Activated CD4-positive, alpha-beta T cell treated with anti-CD3 and anti-CD28 coated beads for 36 hours (primary cell): Measurements from ENCODE around the gene SPECC1L. TPM values are rescaled to one million over a fixed set of nuclear protein-coding genes. Genes with fewer than 3 reads are reported as not detected.

ENCODE experiments used
- ATAC-seq: fragments of 200-7000 bp; cut with Tn5 transposase; one replicate; pipeline ENCODE4 v1.10.0; 2021; ENCODE audit warnings: mild to moderate bottlenecking, moderate library complexity
- CTCF ChIA-PET: fragments of 350-600 bp; sonication (Branson Sonifier 250); formaldehyde crosslinking; loops from one replicate; lab custom pipeline; 2021; ENCODE audit warnings: antibody characterized with exemption; lab: Charles Lee
- POLR2A ChIA-PET: fragments of 350-600 bp; sonication (Branson Sonifier 250); formaldehyde crosslinking; loops from one replicate; lab custom pipeline; 2021; ENCODE audit warnings: antibody characterized with exemption, inconsistent platforms; lab: Charles Lee
- DNase-seq: peaks from one replicate; pipeline ENCODE4 v3.0.0-alpha.2; 2020
- H3K27ac Mint-ChIP-seq: one replicate; pipeline ENCODE4 v1.8.0; 2021; ENCODE audit warnings: mixed read lengths
- H3K27me3 Mint-ChIP-seq: one replicate; pipeline ENCODE4 v1.8.0; 2021; ENCODE audit warnings: mixed read lengths
- H3K36me3 Mint-ChIP-seq: one replicate; pipeline ENCODE4 v1.8.0; 2021; ENCODE audit warnings: low read depth, mixed read lengths
- H3K4me1 Mint-ChIP-seq: one replicate; pipeline ENCODE4 v1.8.0; 2021; ENCODE audit warnings: mixed read lengths
- H3K4me3 Mint-ChIP-seq: one replicate; pipeline ENCODE4 v1.8.0; 2021; ENCODE audit warnings: mild to moderate bottlenecking, moderate library complexity, mixed read lengths
- H3K9me3 Mint-ChIP-seq: one replicate; pipeline ENCODE4 v1.8.0; 2021; ENCODE audit warnings: low read depth, mixed read lengths
- intact Hi-C, 2 experiments: fragments of 100-400 bp; cut with DNase I in 1 of 2; cut with micrococcal nuclease in 1 of 2; formaldehyde crosslinking; loops; one replicate each; pipeline versions ENCODE4 v1.14.2 to v1.15.1; 2022 to 2024; cut with DNase I, micrococcal nuclease
- total RNA-seq, 2 experiments: library from RNA; stranded (reverse); gene quantifications; one replicate each; pipeline ENCODE4 v1.2.3, GENCODE V29; 2021

The SPECC1L gene
- total RNA-seq, 2 experiments from 2014 or later = 31.5 to 38.2 TPM

DNA sequence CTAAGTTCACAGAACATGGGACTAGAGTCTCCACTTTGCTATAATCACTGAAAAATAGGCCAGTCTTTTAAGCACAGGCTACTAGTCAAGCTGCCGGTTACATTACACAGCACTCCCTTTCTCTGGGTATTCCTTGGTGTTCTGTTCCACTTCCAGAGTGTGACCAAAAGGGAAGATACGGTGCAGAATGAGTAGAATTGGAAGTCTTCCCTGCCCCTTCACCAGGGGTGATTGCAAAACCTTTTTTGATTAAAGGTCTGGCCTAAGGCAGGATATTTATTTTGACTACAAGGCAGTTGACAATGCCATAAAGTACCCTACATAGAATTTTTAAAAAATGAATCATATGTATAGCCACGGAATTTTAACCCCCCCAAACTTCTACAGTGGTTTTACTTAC is 97.2 kb downstream of the SPECC1L start:
- H3K27ac Mint-ChIP-seq = no peak overlapping the region
- H3K9me3 Mint-ChIP-seq = no peaks in the 10 kb centered on the region
- H3K4me1 Mint-ChIP-seq = no peaks in the 10 kb centered on the region
- peaks cover 57% of the 10 kb centered on the region for H3K36me3 Mint-ChIP-seq
- intact Hi-C loops = no loop called here
- ATAC-seq = no peak
- no peaks in the 10 kb centered on the region for H3K27me3 Mint-ChIP-seq
- H3K4me3 Mint-ChIP-seq = no peak overlapping the region
- ChIA-PET CTCF (no interaction called here), POLR2A (interaction anchor here (0.7 kb wide), 1 partner anchor 672 kb away, joined by 3 read pairs; no protein-coding TSS in a partner anchor)
- DNase-seq = no peak

DNA sequence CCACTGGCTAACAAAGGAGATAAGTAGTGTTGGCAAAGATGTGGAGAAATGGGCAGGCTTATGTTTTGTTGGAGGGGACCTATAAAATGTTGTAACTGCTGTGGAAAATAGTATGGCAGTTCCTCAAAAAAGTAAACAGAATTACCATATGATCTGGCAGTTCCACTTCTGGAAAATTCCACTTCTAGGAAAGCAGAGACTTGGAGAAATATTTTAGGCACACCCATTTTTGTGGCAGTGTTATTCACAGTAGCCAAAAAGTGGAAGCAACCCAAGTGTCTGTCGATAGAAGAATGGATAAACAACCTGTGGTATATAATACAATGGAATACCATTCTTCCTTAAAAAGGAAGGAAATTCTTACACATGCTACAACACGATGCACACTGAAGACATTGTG is 99.8 kb downstream of the SPECC1L start:
- ChIA-PET CTCF (no interaction called here), POLR2A (no interaction called here)
- Mint-ChIP-seq H3K4me1 (no peaks in the 10 kb centered on the region), H3K36me3 (peaks cover 64% of the 10 kb centered on the region), H3K27me3 (no peaks in the 10 kb centered on the region), H3K9me3 (peaks cover 2% of the 10 kb centered on the region), H3K4me3 (no peak overlapping the region), H3K27ac (no peak overlapping the region)
- intact Hi-C loops = no loop called here
- no peak for DNase-seq
- ATAC-seq = no peak

DNA sequence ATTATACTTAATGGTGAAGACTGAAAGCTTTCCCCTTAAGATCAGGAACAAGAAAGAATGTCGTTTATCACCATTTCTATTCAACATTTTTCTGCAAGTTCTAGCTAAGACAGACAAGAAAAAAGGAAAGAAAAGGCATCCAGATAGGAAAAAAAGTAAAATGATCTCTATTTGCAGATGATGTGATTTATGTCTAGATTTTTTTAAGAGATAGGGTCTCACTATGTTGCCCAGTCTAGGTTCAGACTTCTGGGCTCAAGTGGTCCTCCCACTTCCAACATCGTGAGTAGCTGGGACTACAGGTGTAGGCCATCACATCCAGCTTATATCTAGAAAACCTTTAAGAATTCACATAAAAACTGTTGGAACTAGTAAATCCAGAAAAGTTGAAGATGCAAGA is 105.4 kb downstream of the SPECC1L start:
- Mint-ChIP-seq H3K27ac (no peak overlapping the region), H3K36me3 (peaks cover 51% of the 10 kb centered on the region), H3K4me1 (peaks cover 26% of the 10 kb centered on the region), H3K27me3 (no peaks in the 10 kb centered on the region), H3K4me3 (no peak overlapping the region), H3K9me3 (peaks cover 2% of the 10 kb centered on the region)
- DNase-seq = no peak
- POLR2A ChIA-PET = interaction anchor here (0.6 kb wide), 1 partner anchor 11 kb away, joined by 3 read pairs; no protein-coding TSS in a partner anchor
- intact Hi-C loops = no loop called here
- ATAC-seq = no peak
- CTCF ChIA-PET = interaction anchor here (0.6 to 1.1 kb wide), 2 partner anchors 8 to 145 kb away, joined by 3 to 6 read pairs; no protein-coding TSS in a partner anchor

DNA sequence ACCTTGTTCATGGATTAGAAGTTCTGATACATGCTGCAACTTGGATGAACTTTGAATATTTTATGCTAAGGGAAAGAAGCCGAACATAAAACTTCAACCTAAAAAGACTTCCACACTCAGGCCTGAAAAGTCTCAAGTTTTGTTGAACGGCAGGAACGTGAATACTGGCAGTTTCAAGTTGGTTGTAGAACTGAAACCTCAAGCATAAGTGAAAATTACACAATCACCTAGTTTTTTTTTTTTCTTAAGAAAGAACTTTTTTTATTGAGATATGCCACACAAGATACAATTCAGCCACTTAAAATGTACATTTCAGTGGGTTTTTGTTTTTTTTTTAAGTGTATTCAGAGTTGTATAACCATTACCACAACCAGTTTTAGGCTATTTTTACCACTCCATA is 106.0 kb downstream of the SPECC1L start:
- Mint-ChIP-seq H3K36me3 (peaks cover 47% of the 10 kb centered on the region), H3K27me3 (no peaks in the 10 kb centered on the region), H3K4me3 (no peak overlapping the region), H3K27ac (no peak overlapping the region), H3K9me3 (peaks cover 2% of the 10 kb centered on the region), H3K4me1 (peaks cover 26% of the 10 kb centered on the region)
- ATAC-seq (no peak), DNase-seq (no peak)
- intact Hi-C loops = no loop called here
- CTCF ChIA-PET = no interaction called here
- POLR2A ChIA-PET = no interaction called here

DNA sequence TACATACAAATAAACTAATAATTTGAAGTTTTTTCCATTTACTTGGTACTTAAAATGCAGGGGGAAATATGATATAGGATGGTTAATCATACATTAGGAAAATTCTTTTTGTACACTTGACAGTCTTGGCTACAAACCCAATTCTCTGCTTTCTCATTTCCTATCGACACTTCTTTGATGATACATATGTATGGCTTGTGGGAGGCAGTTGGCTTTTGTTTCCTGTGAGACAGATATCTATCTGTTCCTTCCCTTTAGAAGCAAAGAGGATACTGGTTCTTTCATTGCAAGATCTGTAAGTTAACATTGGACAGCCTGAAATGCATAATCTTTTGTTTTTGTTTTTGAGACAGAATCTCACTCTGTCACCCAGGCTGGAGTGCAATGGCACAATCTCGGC is 108.9 kb downstream of the SPECC1L start:
- Mint-ChIP-seq H3K4me3 (no peak overlapping the region), H3K27ac (no peak overlapping the region), H3K27me3 (no peaks in the 10 kb centered on the region), H3K9me3 (peaks cover 2% of the 10 kb centered on the region), H3K4me1 (peaks cover 26% of the 10 kb centered on the region), H3K36me3 (peaks cover 30% of the 10 kb centered on the region)
- POLR2A ChIA-PET = no interaction called here
- DNase-seq (no peak), ATAC-seq (peak; percentile 39)
- intact Hi-C loops = no loop called here
- CTCF ChIA-PET = interaction anchor here (0.6 kb wide), 1 partner anchor 8 kb away, joined by 3 read pairs; no protein-coding TSS in a partner anchor

DNA sequence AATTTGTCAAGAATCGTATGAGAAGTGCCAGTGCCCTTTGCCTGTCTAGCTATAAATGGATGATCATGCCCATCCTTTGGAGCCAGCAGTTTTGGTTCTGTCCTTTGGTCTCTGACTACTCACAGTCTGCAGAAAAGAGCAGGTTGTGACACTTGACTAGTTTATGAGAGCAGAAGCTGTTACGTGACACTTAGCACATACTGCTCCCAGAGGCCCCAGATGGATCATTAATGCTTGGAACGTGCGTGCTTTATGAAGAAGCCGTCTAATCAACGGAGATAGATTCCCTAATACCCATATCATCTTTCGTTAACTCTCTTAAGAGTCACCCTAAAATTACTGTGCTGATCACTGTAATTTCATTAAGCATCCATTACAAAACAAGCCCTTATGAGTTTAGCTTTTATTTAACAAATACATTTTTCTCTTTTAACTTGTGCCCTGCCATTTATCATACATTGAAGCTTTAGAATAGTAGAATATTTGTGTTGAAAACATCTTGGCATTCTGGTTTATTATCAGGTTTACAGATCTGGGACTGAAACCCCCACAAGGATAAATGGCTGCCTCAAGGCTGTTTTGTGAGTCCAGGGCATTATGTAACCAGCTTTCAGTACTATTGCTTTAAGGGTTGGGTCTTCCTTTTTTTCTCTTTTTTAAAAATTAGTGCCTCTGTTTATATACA is 109.7 kb downstream of the SPECC1L start:
- Mint-ChIP-seq H3K27me3 (no peaks in the 10 kb centered on the region), H3K36me3 (peaks cover 22% of the 10 kb centered on the region), H3K4me3 (no peak overlapping the region), H3K9me3 (no peaks in the 10 kb centered on the region), H3K4me1 (peaks cover 26% of the 10 kb centered on the region), H3K27ac (no peak overlapping the region)
- POLR2A ChIA-PET = no interaction called here
- DNase-seq (no peak), ATAC-seq (no peak)
- intact Hi-C loops = no loop called here
- CTCF ChIA-PET = interaction anchor here (0.6 to 0.9 kb wide), 2 partner anchors 20 to 251 kb away, joined by 3 read pairs; no protein-coding TSS in a partner anchor

DNA sequence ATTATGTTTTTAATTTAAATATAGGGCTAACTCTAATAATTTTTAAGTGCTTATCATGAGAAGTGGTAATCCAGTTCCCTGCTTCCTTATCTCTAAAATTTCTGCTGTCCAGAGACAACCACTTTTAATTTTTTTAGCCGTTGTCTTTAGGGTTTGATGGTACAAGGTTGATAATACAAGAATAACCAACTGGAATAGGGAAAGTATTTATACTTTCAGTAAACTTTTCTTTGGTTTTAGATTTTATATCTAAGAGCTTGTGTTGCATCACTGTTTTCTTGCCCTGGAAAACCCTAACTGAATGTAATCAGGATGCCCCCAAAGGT is 110.2 kb downstream of the SPECC1L start:
- POLR2A ChIA-PET = no interaction called here
- no peaks in the 10 kb centered on the region for H3K9me3 Mint-ChIP-seq
- peaks cover 26% of the 10 kb centered on the region for H3K4me1 Mint-ChIP-seq
- no peak overlapping the region for H3K27ac Mint-ChIP-seq
- intact Hi-C loops = no loop called here
- DNase-seq = no peak
- ATAC-seq = no peak
- no peak overlapping the region for H3K4me3 Mint-ChIP-seq
- H3K36me3 Mint-ChIP-seq = peaks cover 18% of the 10 kb centered on the region
- no peaks in the 10 kb centered on the region for H3K27me3 Mint-ChIP-seq
- CTCF ChIA-PET = interaction anchor here (0.9 kb wide), 1 partner anchor 19 kb away, joined by 3 read pairs; no protein-coding TSS in a partner anchor

DNA sequence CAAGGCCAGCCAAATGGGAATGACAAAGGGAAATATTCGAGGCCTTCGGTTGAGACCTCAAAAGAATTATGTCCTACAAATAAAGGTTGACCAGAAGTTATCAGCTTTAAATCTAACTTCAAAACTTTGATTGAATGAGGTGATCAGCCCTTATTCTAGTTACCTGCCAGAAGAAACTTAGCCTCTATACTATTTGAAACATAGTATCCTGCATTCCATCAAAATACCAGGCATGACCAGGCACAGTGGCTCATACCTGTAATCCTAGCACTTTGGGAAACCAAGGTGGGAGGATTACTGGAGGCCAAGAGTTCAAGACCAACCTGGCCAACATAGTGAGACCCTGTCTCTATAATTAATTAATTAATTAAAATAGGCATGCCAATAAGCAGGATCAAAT is 112.4 kb downstream of the SPECC1L start:
- POLR2A ChIA-PET = no interaction called here
- peaks cover 18% of the 10 kb centered on the region for H3K4me1 Mint-ChIP-seq
- no peak overlapping the region for H3K27ac Mint-ChIP-seq
- DNase-seq (no peak), ATAC-seq (no peak)
- CTCF ChIA-PET = interaction anchor here (0.7 kb wide), 1 partner anchor 1346 kb away, joined by 3 read pairs; no protein-coding TSS in a partner anchor
- H3K36me3 Mint-ChIP-seq = peaks cover 9% of the 10 kb centered on the region
- intact Hi-C loops = no loop called here
- H3K4me3 Mint-ChIP-seq = no peak overlapping the region
- H3K27me3 Mint-ChIP-seq = no peaks in the 10 kb centered on the region
- H3K9me3 Mint-ChIP-seq = no peaks in the 10 kb centered on the region

DNA sequence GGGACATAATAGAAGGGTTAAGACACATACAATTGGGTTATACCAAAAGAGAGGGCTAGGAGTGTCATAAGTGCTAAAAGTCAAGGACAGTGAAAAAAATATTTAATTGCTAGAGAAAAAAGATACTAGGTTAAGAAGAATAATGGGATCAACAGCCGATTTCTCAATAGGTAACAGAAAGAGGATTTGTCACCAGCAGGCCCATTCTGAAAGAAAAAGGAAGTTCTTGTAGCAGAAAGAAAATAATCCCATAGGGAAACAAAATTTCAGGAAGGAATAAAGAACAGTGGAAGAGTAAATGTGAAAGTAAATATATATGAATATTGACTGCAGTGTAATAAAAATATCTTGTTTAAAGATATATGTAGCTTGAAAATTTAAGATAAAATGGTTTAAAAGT is 113.5 kb downstream of the SPECC1L start:
- intact Hi-C loops = no loop called here

DNA sequence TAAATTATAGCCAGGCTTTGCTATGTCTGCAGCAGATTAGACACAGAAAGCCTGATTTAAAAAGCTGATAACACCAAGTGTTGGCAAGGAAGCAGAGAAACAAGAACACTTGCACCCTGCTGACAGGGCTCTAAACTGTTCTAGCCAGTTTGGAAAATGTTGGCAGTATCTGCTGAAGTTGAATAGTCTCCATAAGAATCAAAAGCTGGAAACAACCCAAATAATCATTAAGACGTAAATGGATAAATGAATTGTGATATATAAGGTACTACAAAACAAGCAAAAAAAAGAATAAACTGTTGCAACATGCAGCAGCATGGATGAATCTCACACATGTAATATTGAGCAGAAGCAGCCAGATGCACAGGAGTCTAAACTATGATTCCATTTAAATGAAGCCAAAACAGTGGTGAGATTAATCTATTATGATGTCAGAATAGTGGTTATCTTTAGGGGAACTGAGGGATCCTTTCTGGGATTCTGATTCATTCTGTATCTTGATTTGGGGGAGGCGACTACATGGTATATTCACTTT is 116.4 kb downstream of the SPECC1L start:
- no peaks in the 10 kb centered on the region for H3K27me3 Mint-ChIP-seq
- no peak overlapping the region for H3K27ac Mint-ChIP-seq
- peaks cover 10% of the 10 kb centered on the region for H3K36me3 Mint-ChIP-seq
- CTCF ChIA-PET = interaction anchor here (0.6 kb wide), 1 partner anchor 8 kb away, joined by 3 read pairs; no protein-coding TSS in a partner anchor
- intact Hi-C loops = no loop called here
- ATAC-seq (no peak), DNase-seq (no peak)
- POLR2A ChIA-PET = interaction anchor here (0.6 kb wide), 1 partner anchor 11 kb away, joined by 3 read pairs; no protein-coding TSS in a partner anchor
- peaks cover 9% of the 10 kb centered on the region for H3K4me1 Mint-ChIP-seq
- no peak overlapping the region for H3K4me3 Mint-ChIP-seq
- H3K9me3 Mint-ChIP-seq = no peaks in the 10 kb centered on the region

More for the DNA sequence above, 113.5 kb downstream of the SPECC1L start:
- H3K36me3 Mint-ChIP-seq = peaks cover 9% of the 10 kb centered on the region
- POLR2A ChIA-PET = no interaction called here
- peaks cover 12% of the 10 kb centered on the region for H3K4me1 Mint-ChIP-seq
- H3K9me3 Mint-ChIP-seq = no peaks in the 10 kb centered on the region
- H3K27ac Mint-ChIP-seq = peak overlapping the region; percentile 56
- H3K4me3 Mint-ChIP-seq = no peak overlapping the region
- no peak for ATAC-seq
- CTCF ChIA-PET = interaction anchor here (0.8 to 1.2 kb wide), 2 partner anchors 8 to 22 kb away, joined by 5 to 6 read pairs; no protein-coding TSS in a partner anchor
- no peaks in the 10 kb centered on the region for H3K27me3 Mint-ChIP-seq
- DNase-seq = no peak

DNA sequence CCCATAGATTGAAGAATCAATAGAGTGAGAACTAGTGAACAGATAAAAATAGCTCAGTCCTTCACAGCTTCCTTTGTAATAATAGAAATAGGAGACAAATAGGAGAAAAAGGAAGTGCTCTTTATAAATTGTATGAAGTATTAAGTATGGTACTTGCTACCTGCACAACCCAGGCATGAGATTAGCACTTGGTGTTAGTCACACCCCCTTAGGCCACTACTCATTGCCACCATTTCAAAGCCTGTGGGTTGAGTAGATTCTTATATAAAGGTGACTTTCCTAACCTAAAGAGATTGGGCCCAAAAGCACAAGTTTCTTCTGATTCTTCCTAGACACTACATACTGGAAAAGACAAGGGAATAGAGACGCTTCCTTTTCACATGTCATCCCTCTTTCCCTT is 119.0 kb downstream of the SPECC1L start:
- no peak overlapping the region for H3K27ac Mint-ChIP-seq
- no peak for DNase-seq
- H3K27me3 Mint-ChIP-seq = no peaks in the 10 kb centered on the region
- peaks cover 13% of the 10 kb centered on the region for H3K4me1 Mint-ChIP-seq
- ChIA-PET POLR2A (no interaction called here), CTCF (no interaction called here)
- H3K9me3 Mint-ChIP-seq = no peaks in the 10 kb centered on the region
- intact Hi-C loops = no loop called here
- H3K36me3 Mint-ChIP-seq = peaks cover 14% of the 10 kb centered on the region
- ATAC-seq = no peak
- H3K4me3 Mint-ChIP-seq = no peak overlapping the region

DNA sequence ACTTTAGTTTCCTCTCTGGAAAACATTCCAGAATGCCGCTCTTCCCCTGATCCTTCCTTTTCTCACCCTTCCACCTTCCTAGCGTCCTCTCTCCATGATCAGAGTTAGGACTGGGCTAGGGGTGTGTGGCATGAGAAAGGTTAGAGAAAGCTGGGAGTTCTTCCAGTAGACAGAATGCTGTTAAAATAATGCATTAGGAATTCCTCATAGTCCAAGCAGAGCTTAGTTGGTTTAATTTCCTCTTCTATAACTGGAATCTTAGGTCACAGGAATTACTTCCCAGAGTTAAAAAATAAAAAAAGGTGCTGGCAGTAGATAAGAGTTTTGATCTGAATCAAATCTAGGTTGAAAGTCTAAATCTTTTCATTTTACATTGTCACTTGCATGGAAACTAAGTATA is 119.5 kb downstream of the SPECC1L start:
- Mint-ChIP-seq H3K27ac (no peak overlapping the region), H3K36me3 (peaks cover 14% of the 10 kb centered on the region), H3K9me3 (no peaks in the 10 kb centered on the region), H3K4me3 (no peak overlapping the region), H3K27me3 (no peaks in the 10 kb centered on the region), H3K4me1 (peaks cover 13% of the 10 kb centered on the region)
- ChIA-PET POLR2A (no interaction called here), CTCF (interaction anchor here (0.9 kb wide), 1 partner anchor 234 kb away, joined by 3 read pairs; no protein-coding TSS in a partner anchor)
- intact Hi-C loops = no loop called here
- ATAC-seq = no peak
- DNase-seq = no peak
